OCI-LY7 (cell line): ENCODE results near the gene KIF3A. TPM values are rescaled to one million over a fixed set of nuclear protein-coding genes. Genes with fewer than 3 reads are reported as not detected.

Experiments
- BruUV-seq: library from RNA; stranded (reverse); fragments of 400-500 nt; replicated peaks from 2 replicates; lab custom pipeline; 2021; lab: Mats Ljungman, UMichigan
- CTCF ChIA-PET: fragments of 300-600 bp; sonication (Branson Sonifier 250); formaldehyde crosslinking; loops from one replicate; lab custom pipeline; 2022; ENCODE audit warnings: antibody characterized with exemption; ENCODE audit not compliant: unreplicated experiment; lab: Charles Lee
- POLR2A ChIA-PET: fragments of 300-600 bp; sonication (Branson Sonifier 250); formaldehyde crosslinking; loops from one replicate; lab custom pipeline; 2022; ENCODE audit warnings: antibody characterized with exemption; lab: Charles Lee
- DNase-seq: peaks from one replicate; pipeline ENCODE4 v3.0.0-alpha.2; 2015; ENCODE audit warnings: low spot score
- H2AFZ ChIP-seq: fragments of 200-600 bp; sonication (generic), shearing (Covaris generic); 2 replicates; pipeline ENCODE4 v1.6.1; 2014; ENCODE audit warnings: mild to moderate bottlenecking, antibody characterized with exemption, low read length, moderate library complexity
- H3K27ac ChIP-seq: fragments of 200-600 bp; sonication (generic); 2 replicates; pipeline ENCODE4 v1.5.1; 2014; ENCODE audit warnings: mixed run types, low read depth, mild to moderate bottlenecking, moderate library complexity, low read length, inconsistent platforms; ENCODE audit not compliant: poor library complexity, severe bottlenecking
- H3K36me3 ChIP-seq: fragments of 200-600 bp; sonication (generic); 2 replicates; pipeline ENCODE4 v1.6.1; 2014; ENCODE audit warnings: mild to moderate bottlenecking, antibody characterized with exemption, low read length, moderate library complexity, mixed read lengths; ENCODE audit not compliant: insufficient read depth
- H3K4me1 ChIP-seq: fragments of 200-600 bp; sonication (generic); 2 replicates; pipeline ENCODE4 v1.5.1; 2014; ENCODE audit warnings: mild to moderate bottlenecking, low read length; ENCODE audit not compliant: insufficient read depth, poor library complexity, severe bottlenecking
- H3K4me2 ChIP-seq: fragments of 200-600 bp; sonication (generic); 2 replicates; pipeline ENCODE4 v1.6.1; 2014; ENCODE audit warnings: mild to moderate bottlenecking, low read length
- H3K4me3 ChIP-seq: fragments of 200-600 bp; sonication (generic); 2 replicates; pipeline ENCODE4 v1.5.1; 2014; ENCODE audit warnings: mild to moderate bottlenecking, low read depth, low read length; ENCODE audit not compliant: poor library complexity, severe bottlenecking
- H3K79me2 ChIP-seq: fragments of 200-600 bp; sonication (generic); 2 replicates; pipeline ENCODE4 v1.6.1; 2016; ENCODE audit warnings: low read depth, mild to moderate bottlenecking, low read length, moderate library complexity, mixed read lengths; ENCODE audit not compliant: insufficient read depth
- H3K9me2 ChIP-seq: fragments of 200-600 bp; sonication (generic); 2 replicates; pipeline ENCODE4 v1.6.1; 2016; ENCODE audit warnings: mild to moderate bottlenecking, low read length, mixed read lengths; ENCODE audit not compliant: insufficient read depth
- H3K9me3 ChIP-seq: fragments of 200-600 bp; sonication (generic); 2 replicates; pipeline ENCODE4 v1.6.1; 2014; ENCODE audit warnings: mild to moderate bottlenecking, mixed run types, low read length, mixed read lengths
- H4K20me1 ChIP-seq: fragments of 200-600 bp; sonication (generic); 2 replicates; pipeline ENCODE4 v1.6.1; 2014; ENCODE audit warnings: mild to moderate bottlenecking, antibody characterized with exemption, low read length, moderate library complexity, mixed read lengths; ENCODE audit not compliant: insufficient read depth
- CTCF ChIP-seq: fragments of 200-600 bp; sonication (generic); conservative IDR thresholded peaks from 2 replicates; pipeline ENCODE4 v1.5.1; 2014; ENCODE audit warnings: mild to moderate bottlenecking, antibody characterized with exemption, low read length, moderate library complexity, mixed read lengths
- EZH2phosphoT487 ChIP-seq: fragments of 200-600 bp; sonication (generic); IDR thresholded peaks from 2 replicates; pipeline ENCODE4 v1.6.1; 2018; ENCODE audit warnings: low read depth, borderline replicate concordance, mild to moderate bottlenecking, mixed run types, antibody characterized with exemption, low read length, moderate library complexity, mixed read lengths
- intact Hi-C: fragments of 100-400 bp; cut with micrococcal nuclease; formaldehyde crosslinking; loops from one replicate; pipeline ENCODE4 v1.10.0; 2022; ENCODE audit not compliant: unreplicated experiment
- total RNA-seq, 2 experiments: library from RNA; depleted of rRNA in 1 of 2; stranded (reverse); fragments of >200 nt in 1 of 2; shearing (Covaris generic) in 1 of 2; gene quantifications; 2 replicates each; pipeline ENCODE4 v1.2.3, GENCODE V29; 2014 to 2022

The KIF3A gene
- total RNA-seq, 2 experiments from 2014 or later = 6.7 to 14.2 TPM

DNA sequence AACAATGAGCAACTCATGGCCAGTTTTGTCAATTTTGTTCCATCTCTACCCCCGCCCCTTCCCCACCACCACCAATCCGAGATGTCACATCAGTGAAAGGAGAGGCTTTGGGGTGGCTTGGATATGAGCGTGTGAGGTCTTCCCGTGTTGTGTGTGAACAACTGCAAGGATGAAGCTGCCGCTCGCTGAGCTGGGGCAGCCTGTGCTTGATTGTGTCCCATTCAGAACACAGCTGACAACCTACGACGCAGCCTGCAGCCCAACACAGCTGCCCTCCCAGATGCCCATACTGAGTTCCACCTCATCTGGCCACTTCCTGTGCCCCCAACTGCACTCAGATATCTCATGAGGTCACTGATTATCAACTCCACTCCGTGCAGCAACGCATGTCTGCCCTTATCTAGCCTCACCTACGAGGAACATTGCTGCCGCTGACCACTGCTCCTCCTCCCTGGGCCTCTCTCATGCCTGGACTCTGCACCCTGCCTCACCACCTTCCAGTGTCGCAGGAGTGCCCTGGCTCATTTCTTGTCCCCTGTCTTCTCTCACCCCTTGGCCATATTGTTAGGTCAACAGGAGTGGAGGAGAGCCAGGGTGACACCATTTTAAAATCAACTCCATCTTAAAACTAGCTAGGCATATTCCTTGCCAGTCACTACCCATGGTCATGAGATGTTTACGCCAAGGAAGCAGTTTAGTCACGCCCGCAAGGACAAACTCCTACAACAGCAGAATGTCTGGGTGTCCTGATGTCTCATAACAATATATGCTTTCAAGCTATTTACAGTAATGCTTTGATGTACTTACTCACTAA is 70.8 kb downstream of the KIF3A start:
- H4K20me1 ChIP-seq = no peaks in the 10 kb centered on the region
- H3K9me2 ChIP-seq = no peaks in the 10 kb centered on the region
- H3K4me1 ChIP-seq = no peaks in the 10 kb centered on the region
- H3K27ac ChIP-seq = no peak overlapping the region
- ChIA-PET CTCF (no interaction called here), POLR2A (interaction anchor here (0.5 to 0.6 kb wide), 2 partner anchors 115 to 423 kb away, joined by 3 to 4 read pairs; no protein-coding TSS in a partner anchor)
- H3K4me3 ChIP-seq = no peak overlapping the region
- TF ChIP-seq CTCF (no peak), EZH2phosphoT487 (no peak)
- no peaks in the 10 kb centered on the region for H3K79me2 ChIP-seq
- no TSS peak for BruUV-seq
- H3K9me3 ChIP-seq = no peaks in the 10 kb centered on the region
- intact Hi-C loops = no loop called here
- no peak overlapping the region for H3K4me2 ChIP-seq
- H2AFZ ChIP-seq = no peak overlapping the region
- H3K36me3 ChIP-seq = no peaks in the 10 kb centered on the region
- DNase-seq = no peak

GRCh38 chr5:132665574-132666080 is 71.7 kb downstream of the KIF3A start:
- Histone ChIP-seq H3K36me3 (no peaks in the 10 kb centered on the region), H2AFZ (no peak overlapping the region), H3K9me2 (no peaks in the 10 kb centered on the region), H3K27ac (no peak overlapping the region), H3K4me1 (no peaks in the 10 kb centered on the region), H3K4me3 (no peak overlapping the region), H3K4me2 (no peak overlapping the region), H4K20me1 (no peaks in the 10 kb centered on the region), H3K79me2 (no peaks in the 10 kb centered on the region), H3K9me3 (no peaks in the 10 kb centered on the region)
- no peak for TF ChIP-seq CTCF
- TF ChIP-seq EZH2phosphoT487 = no peak
- DNase-seq = no peak
- POLR2A ChIA-PET = no interaction called here
- BruUV-seq = no TSS peak
- intact Hi-C loops = no loop called here
- CTCF ChIA-PET = no interaction called here

DNA sequence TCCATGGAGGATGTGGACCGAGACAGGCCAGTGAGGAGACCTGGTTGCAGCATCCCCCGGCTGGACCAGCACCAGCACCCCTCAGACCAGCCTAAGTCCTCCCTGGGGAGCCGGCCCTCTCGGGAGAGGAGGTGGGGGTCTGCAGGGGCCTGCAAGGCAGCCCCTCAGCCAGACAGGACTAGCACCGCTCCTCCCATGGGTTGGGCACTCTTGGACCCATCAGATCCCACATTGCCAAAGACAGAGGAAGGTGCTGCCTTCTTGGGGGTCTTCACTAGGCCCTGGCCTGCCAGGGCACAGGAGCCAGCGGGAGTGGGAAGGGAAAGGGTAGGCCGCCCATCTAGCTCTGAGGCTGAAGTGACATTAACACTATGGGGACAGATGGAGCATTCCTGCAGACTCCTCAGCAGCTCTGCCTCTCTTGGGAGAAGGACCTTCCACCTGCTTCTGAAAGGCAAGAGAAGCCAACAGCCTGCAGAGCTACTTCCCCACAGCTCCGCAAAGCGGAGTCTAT is 72.6 kb downstream of the KIF3A start:
- H3K9me2 ChIP-seq = no peaks in the 10 kb centered on the region
- no peak overlapping the region for H3K27ac ChIP-seq
- TF ChIP-seq CTCF (no peak), EZH2phosphoT487 (no peak)
- no peaks in the 10 kb centered on the region for H4K20me1 ChIP-seq
- ChIA-PET POLR2A (no interaction called here), CTCF (no interaction called here)
- no TSS peak for BruUV-seq
- H3K4me3 ChIP-seq = no peak overlapping the region
- H3K79me2 ChIP-seq = no peaks in the 10 kb centered on the region
- H3K4me1 ChIP-seq = no peaks in the 10 kb centered on the region
- no peaks in the 10 kb centered on the region for H3K36me3 ChIP-seq
- H2AFZ ChIP-seq = no peak overlapping the region
- no peaks in the 10 kb centered on the region for H3K9me3 ChIP-seq
- H3K4me2 ChIP-seq = no peak overlapping the region
- intact Hi-C loops = loop anchor here (5.0 kb wide), 1 partner anchor 158 kb away; no protein-coding TSS in a partner anchor
- DNase-seq = no peak
